ENCODE data around the gene PLEKHM2.

PLEKHM2 gene

DNA sequence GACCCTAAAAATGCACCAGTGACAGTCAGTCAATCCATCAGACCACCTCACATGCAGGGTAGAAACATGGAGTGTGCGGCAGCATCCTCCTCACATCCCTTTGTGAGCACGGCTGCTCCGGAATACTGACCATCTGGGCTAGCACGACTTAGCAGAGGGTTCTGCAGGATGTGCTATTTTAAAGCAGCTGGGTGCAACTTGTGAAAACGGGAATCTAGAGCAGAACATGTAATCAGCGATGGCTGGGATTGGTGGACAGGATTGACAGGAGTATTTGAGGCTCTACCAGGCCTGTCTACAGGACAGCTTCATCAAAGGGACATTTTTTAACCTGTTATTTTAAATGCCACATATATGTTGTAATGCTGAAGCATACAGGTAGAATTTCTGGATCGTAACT is 16.8 kb upstream of the PLEKHM2 start:
- Histone ChIP-seq H3K4me3 (ENCODE audit: low read length) (no peak overlapping the region), H3K36me3 (replicated peaks; ENCODE audit: low read depth, low read length) (peaks cover 8% of the 10 kb centered on the region), H3K9ac (ENCODE audit: low read length) (no peak overlapping the region), H3K9me3 (ENCODE audit: insufficient read depth, low read length) (no peaks in the 10 kb centered on the region), H3K27ac (ENCODE audit: low read length) (no peak overlapping the region), H3K4me1 (ENCODE audit: low read length) (peaks cover 15% of the 10 kb centered on the region), H2AFZ (ENCODE audit: low read depth, low read length) (no peak overlapping the region), H4K20me1 (ENCODE audit: insufficient read depth, low read length) (no peaks in the 10 kb centered on the region; the same call in 1 of the 2 replicates), H3K4me2 (ENCODE audit: low read length) (no peak overlapping the region), H3K27me3 (ENCODE audit: low read depth, low read length) (no peaks in the 10 kb centered on the region), H3K79me2 (ENCODE audit: low read length) (no peaks in the 10 kb centered on the region)
- TF ChIP-seq, protein P1, sequence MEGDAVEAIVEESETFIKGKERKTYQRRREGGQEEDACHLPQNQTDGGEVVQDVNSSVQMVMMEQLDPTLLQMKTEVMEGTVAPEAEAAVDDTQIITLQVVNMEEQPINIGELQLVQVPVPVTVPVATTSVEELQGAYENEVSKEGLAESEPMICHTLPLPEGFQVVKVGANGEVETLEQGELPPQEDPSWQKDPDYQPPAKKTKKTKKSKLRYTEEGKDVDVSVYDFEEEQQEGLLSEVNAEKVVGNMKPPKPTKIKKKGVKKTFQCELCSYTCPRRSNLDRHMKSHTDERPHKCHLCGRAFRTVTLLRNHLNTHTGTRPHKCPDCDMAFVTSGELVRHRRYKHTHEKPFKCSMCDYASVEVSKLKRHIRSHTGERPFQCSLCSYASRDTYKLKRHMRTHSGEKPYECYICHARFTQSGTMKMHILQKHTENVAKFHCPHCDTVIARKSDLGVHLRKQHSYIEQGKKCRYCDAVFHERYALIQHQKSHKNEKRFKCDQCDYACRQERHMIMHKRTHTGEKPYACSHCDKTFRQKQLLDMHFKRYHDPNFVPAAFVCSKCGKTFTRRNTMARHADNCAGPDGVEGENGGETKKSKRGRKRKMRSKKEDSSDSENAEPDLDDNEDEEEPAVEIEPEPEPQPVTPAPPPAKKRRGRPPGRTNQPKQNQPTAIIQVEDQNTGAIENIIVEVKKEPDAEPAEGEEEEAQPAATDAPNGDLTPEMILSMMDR (IDR thresholded peaks at IDR 0.05; ENCODE audit: low read depth, low read length): no peak
- TF ChIP-seq EZH2phosphoT487 (IDR thresholded peaks at IDR 0.05; ENCODE audit: low read depth): no peak

DNA sequence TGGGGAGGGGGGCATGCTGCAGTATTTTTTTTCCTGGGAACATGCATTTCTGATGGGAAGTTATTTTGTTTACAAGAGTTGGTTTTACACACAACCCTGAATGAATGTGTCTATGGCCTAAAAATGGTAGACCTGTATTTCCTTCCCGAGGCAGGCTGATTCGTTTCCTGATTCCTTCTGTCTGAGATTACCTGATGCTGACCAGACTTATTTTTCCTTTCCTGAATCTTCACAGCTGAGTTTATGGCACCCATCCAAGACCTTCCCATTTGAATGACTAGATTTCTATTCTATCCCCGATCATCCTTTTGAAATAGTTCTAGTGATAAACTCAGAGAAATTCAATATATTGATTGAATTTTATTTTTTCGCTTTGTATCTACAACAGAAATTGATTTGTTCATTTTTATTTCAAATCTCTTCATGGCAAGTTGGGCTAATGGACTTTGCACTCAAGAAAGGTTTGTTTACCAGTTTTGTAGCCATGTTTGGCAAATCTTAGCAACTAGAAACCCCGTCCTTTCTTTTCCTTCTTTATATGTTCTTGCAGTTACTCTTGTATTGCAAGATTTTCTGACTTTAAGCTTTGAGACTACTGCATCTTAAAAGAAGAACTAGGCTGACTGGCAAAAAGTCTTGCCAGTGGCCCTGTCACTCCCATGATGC is 15.9 kb upstream of the PLEKHM2 start:
- H3K4me3 ChIP-seq (ENCODE audit: low read length): no peak overlapping the region
- H2AFZ ChIP-seq (ENCODE audit: low read depth, low read length): no peak overlapping the region
- H3K36me3 ChIP-seq (replicated peaks; ENCODE audit: low read depth, low read length): peaks cover 3% of the 10 kb centered on the region
- no peaks in the 10 kb centered on the region for H3K9me3 ChIP-seq (ENCODE audit: insufficient read depth, low read length)
- no peak overlapping the region for H3K27ac ChIP-seq (ENCODE audit: low read length)
- TF ChIP-seq EZH2phosphoT487 (IDR thresholded peaks at IDR 0.05; ENCODE audit: low read depth): no peak
- TF ChIP-seq, protein P1 (IDR thresholded peaks at IDR 0.05; ENCODE audit: low read depth, low read length): no peak
- H3K27me3 ChIP-seq (ENCODE audit: low read depth, low read length): no peaks in the 10 kb centered on the region
- no peaks in the 10 kb centered on the region for H3K79me2 ChIP-seq (ENCODE audit: low read length)
- no peak overlapping the region for H3K4me2 ChIP-seq (ENCODE audit: low read length)
- H4K20me1 ChIP-seq (ENCODE audit: insufficient read depth, low read length): no peaks in the 10 kb centered on the region; the same call in 1 of the 2 replicates
- H3K4me1 ChIP-seq (ENCODE audit: low read length): peaks cover 15% of the 10 kb centered on the region
- no peak overlapping the region for H3K9ac ChIP-seq (ENCODE audit: low read length)

DNA sequence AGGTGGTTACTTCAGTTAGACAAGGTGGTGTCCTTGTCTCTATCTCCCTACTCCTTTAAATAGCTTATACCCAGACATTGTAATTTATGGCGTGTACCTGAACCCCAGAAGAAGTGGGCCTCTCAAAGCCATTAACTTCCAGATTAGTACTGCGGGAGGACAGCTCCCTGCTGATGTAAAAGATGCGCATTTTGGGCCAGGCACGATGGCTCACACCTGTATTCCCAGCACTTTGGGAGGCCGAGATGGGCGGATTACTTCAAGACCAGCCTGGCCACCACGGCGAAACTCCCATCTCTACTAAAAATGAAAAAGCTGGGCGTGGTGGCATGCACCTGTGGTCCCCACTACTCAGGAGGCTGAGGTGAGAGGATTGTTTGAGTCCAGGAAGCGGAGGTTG is 15.0 kb upstream of the PLEKHM2 start:
- H3K36me3 ChIP-seq (replicated peaks; ENCODE audit: low read depth, low read length): no peaks in the 10 kb centered on the region
- H3K9me3 ChIP-seq (ENCODE audit: insufficient read depth, low read length): no peaks in the 10 kb centered on the region
- no peaks in the 10 kb centered on the region for H3K27me3 ChIP-seq (ENCODE audit: low read depth, low read length)
- H2AFZ ChIP-seq (ENCODE audit: low read depth, low read length): no peak overlapping the region
- no peak overlapping the region for H3K9ac ChIP-seq (ENCODE audit: low read length)
- H4K20me1 ChIP-seq (ENCODE audit: insufficient read depth, low read length): no peaks in the 10 kb centered on the region; the same call in 1 of the 2 replicates
- TF ChIP-seq EZH2phosphoT487 (IDR thresholded peaks at IDR 0.05; ENCODE audit: low read depth): no peak
- TF ChIP-seq, protein P1 (IDR thresholded peaks at IDR 0.05; ENCODE audit: low read depth, low read length): no peak
- no peak overlapping the region for H3K27ac ChIP-seq (ENCODE audit: low read length)
- H3K4me3 ChIP-seq (ENCODE audit: low read length): no peak overlapping the region
- no peaks in the 10 kb centered on the region for H3K79me2 ChIP-seq (ENCODE audit: low read length)
- no peak overlapping the region for H3K4me2 ChIP-seq (ENCODE audit: low read length)
- peaks cover 15% of the 10 kb centered on the region for H3K4me1 ChIP-seq (ENCODE audit: low read length)

DNA sequence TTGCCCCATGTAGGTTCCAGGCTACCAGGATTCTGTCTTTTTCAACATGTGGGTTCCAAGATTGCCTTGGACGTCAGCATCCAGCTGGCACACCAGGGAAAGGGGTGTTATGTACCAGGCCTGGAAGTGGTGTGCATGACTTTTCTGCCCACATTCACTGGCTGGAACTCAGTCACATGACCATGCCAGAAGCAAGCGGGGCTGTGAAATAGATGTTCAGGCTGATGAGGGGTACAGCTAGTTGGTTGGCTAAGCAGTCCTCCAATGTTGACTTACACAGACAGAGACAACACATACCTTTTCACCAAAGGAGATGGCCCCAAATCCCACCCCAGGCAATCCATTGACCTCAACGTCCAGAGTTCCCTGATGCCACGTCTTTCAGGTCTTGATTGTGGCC is 14.3 kb upstream of the PLEKHM2 start:
- TF ChIP-seq EZH2phosphoT487 (IDR thresholded peaks at IDR 0.05; ENCODE audit: low read depth): no peak
- TF ChIP-seq, protein P1 (IDR thresholded peaks at IDR 0.05; ENCODE audit: low read depth, low read length): no peak
- Histone ChIP-seq H3K27me3 (ENCODE audit: low read depth, low read length) (no peaks in the 10 kb centered on the region), H3K27ac (ENCODE audit: low read length) (no peak overlapping the region)

More for the DNA sequence above, 14.3 kb upstream of the PLEKHM2 start:
- H3K9ac ChIP-seq (ENCODE audit: low read length): no peak overlapping the region
- no peaks in the 10 kb centered on the region for H4K20me1 ChIP-seq (ENCODE audit: insufficient read depth, low read length)
- H3K79me2 ChIP-seq (ENCODE audit: low read length): no peaks in the 10 kb centered on the region
- no peak overlapping the region for H2AFZ ChIP-seq (ENCODE audit: low read depth, low read length)
- peaks cover 20% of the 10 kb centered on the region for H3K4me1 ChIP-seq (ENCODE audit: low read length)
- no peak overlapping the region for H3K4me2 ChIP-seq (ENCODE audit: low read length)
- H3K36me3 ChIP-seq (replicated peaks; ENCODE audit: low read depth, low read length): no peaks in the 10 kb centered on the region
- no peak overlapping the region for H3K4me3 ChIP-seq (ENCODE audit: low read length)
- no peaks in the 10 kb centered on the region for H3K9me3 ChIP-seq (ENCODE audit: insufficient read depth, low read length)
